Uterus (tissue), 4 donors: ENCODE measurements around the gene SEC24A. TPM values are rescaled to one million over a fixed set of nuclear protein-coding genes. Genes with fewer than 3 reads are reported as not detected.

Source experiments
- DNase-seq, 2 donors: peaks; one replicate each; pipeline ENCODE4 v3.0.0-alpha.2; 2019 to 2020
- H3K27ac ChIP-seq, 2 donors: fragments of 200-600 bp; sonication (generic); 1 replicate in 1 of 2; 2 replicates in 1 of 2; pipeline ENCODE4 v1.5.1; 2016 to 2018
- H3K27me3 ChIP-seq, 2 donors: fragments of 200-600 bp; sonication (generic); one replicate each; pipeline ENCODE4 v1.5.1; 2018 to 2019; ENCODE audit warnings: control low read depth in 1 of 2
- H3K36me3 ChIP-seq, 2 donors: fragments of 200-600 bp; sonication (generic); one replicate each; pipeline ENCODE4 v1.5.1; 2019; ENCODE audit warnings: control low read depth in 1 of 2
- H3K4me1 ChIP-seq, 2 donors: fragments of 200-600 bp; sonication (generic); one replicate each; pipeline ENCODE4 v1.5.1; 2018 to 2019; ENCODE audit warnings: control low read depth in 1 of 2
- H3K4me3 ChIP-seq, 2 donors: fragments of 200-600 bp; sonication (generic); 1 replicate in 1 of 2; 2 replicates in 1 of 2; pipeline ENCODE4 v1.5.1; 2018 to 2019; ENCODE audit warnings: mild to moderate bottlenecking in 1 of 2
- H3K9me3 ChIP-seq, 2 donors: fragments of 200-600 bp; sonication (generic); one replicate each; pipeline ENCODE4 v1.5.1; 2019; ENCODE audit warnings: control low read depth in 1 of 2
- CTCF ChIP-seq, 4 experiments: fragments of 200-600 bp in 2 of 4; fragments of 450-650 bp in 2 of 4; sonication (generic) in 2 of 4; IDR thresholded peaks; one replicate each; pipeline ENCODE4 v1.5.1; 2016 to 2019; ENCODE audit warnings: antibody characterized with exemption in 4 of 4, mild to moderate bottlenecking in 2 of 4, moderate library complexity in 1 of 4
- POLR2A ChIP-seq, 2 donors: fragments of 450-650 bp; IDR thresholded peaks; one replicate each; pipeline ENCODE4 v1.6.1; 2016; ENCODE audit warnings: antibody characterized with exemption in 2 of 2, mild to moderate bottlenecking in 1 of 2, moderate library complexity in 1 of 2
- intact Hi-C: fragments of 100-400 bp; cut with DNase I; formaldehyde crosslinking; loops from one replicate; pipeline ENCODE4 v1.15.1; 2023; ENCODE audit warnings: low total_unique reads
- total RNA-seq, 4 donors: library from RNA; depleted of rRNA in 3 of 4; stranded (reverse); fragments of >200 nt in 3 of 4; gene quantifications; one replicate each; pipeline versions ENCODE4 v1.1.0 to v1.2.4, GENCODE V29; 2014 to 2023
- donor health status: DM: yes; HTN: yes; CAD: no.

Gene SEC24A
- total RNA-seq, 4 donors from 2014 or later, result 7.2 to 51.3 (median 30.7) TPM

GRCh38 chr5:134735243-134735642 lies 86.7 kb downstream of the SEC24A start:
- Histone ChIP-seq H3K4me1 (peaks cover 0 to 4% of the 10 kb centered on the region in 2 donors), H3K4me3 (no peak overlapping the region), H3K9me3 (no peaks in the 10 kb centered on the region), H3K27me3 (no peaks in the 10 kb centered on the region), H3K36me3 (no peaks in the 10 kb centered on the region), H3K27ac (no peak overlapping the region)
- no peak for DNase-seq
- TF ChIP-seq POLR2A (IDR thresholded peaks at IDR 0.05) (no peak), CTCF (IDR thresholded peaks at IDR 0.05) (no peak)
- intact Hi-C loops, result no loop called here

GRCh38 chr5:134736173-134736812 lies 87.7 kb downstream of the SEC24A start:
- Histone ChIP-seq H3K36me3 (no peaks in the 10 kb centered on the region), H3K9me3 (no peaks in the 10 kb centered on the region), H3K4me3 (no peak overlapping the region), H3K27ac (no peak overlapping the region), H3K27me3 (no peaks in the 10 kb centered on the region), H3K4me1 (peaks cover 0 to 4% of the 10 kb centered on the region in 2 donors)
- TF ChIP-seq POLR2A (IDR thresholded peaks at IDR 0.05) (no peak), CTCF (IDR thresholded peaks at IDR 0.05) (no peak)
- DNase-seq, result no peak
- intact Hi-C loops, result no loop called here

- intact Hi-C loops, result no loop called here
- Histone ChIP-seq H3K4me1 (peaks cover 0 to 4% of the 10 kb centered on the region in 2 donors), H3K36me3 (no peaks in the 10 kb centered on the region), H3K27ac (peak within 1 kb of the TSS; percentile 97 to 99), H3K9me3 (no peaks in the 10 kb centered on the region), H3K27me3 (no peaks in the 10 kb centered on the region), H3K4me3 (peak within 1 kb of the TSS; percentile 75 to 87)
- peak; percentile 34 to 67 (median 44) for TF ChIP-seq CTCF (IDR thresholded peaks at IDR 0.05)
- peak; percentile 87 to 95 for TF ChIP-seq POLR2A (IDR thresholded peaks at IDR 0.05)
- DNase-seq, result peak; percentile 97 to 98
Observed at GRCh38 chr5:134738133-134738962, 89.8 kb downstream of the SEC24A start, which contains the start of gene CAMLG. CAMLG (plus strand) TSS chr5:134738548; CDS start chr5:134738621, 73 bp downstream.

GRCh38 chr5:134738963-134739661 lies 90.5 kb downstream of the SEC24A start:
- TF ChIP-seq CTCF (IDR thresholded peaks at IDR 0.05) (peak in 2 of 4 experiments; percentile 6 to 11), POLR2A (IDR thresholded peaks at IDR 0.05) (no peak)
- no peaks in the 10 kb centered on the region for H3K9me3 ChIP-seq
- intact Hi-C loops, result no loop called here
- no peak for DNase-seq
- H3K36me3 ChIP-seq, result no peaks in the 10 kb centered on the region
- peaks cover 0 to 4% of the 10 kb centered on the region in 2 donors for H3K4me1 ChIP-seq
- no peaks in the 10 kb centered on the region for H3K27me3 ChIP-seq
- peak overlapping the region; percentile 97 to 99 for H3K27ac ChIP-seq
- peak overlapping the region; percentile 75 to 87 for H3K4me3 ChIP-seq
